Muscle of leg (tissue), 11 donors: ENCODE results near the gene TMEM38A. TPM values are rescaled to one million over a fixed set of nuclear protein-coding genes. Genes with fewer than 3 reads are reported as not detected.
"Not testable (repeated sequence)": the region's sequence is repeated elsewhere in the genome, so short reads cannot be mapped to it uniquely, and the experiment has no call there.

Experiments used
- DNase-seq: peaks from one replicate; pipeline ENCODE4 v3.0.0; 2013
- H3K27ac ChIP-seq: one replicate; pipeline ENCODE4 v1.5.1; 2013; ENCODE audit warnings: mild to moderate bottlenecking, low read length, control low read depth
- H3K27me3 ChIP-seq: one replicate; pipeline ENCODE4 v1.6.1; 2013; ENCODE audit warnings: low read length; ENCODE audit not compliant: control insufficient read depth, insufficient read depth
- H3K36me3 ChIP-seq: one replicate; pipeline ENCODE4 v1.6.1; 2013; ENCODE audit warnings: low read length; ENCODE audit not compliant: control insufficient read depth, insufficient read depth
- H3K4me1 ChIP-seq: one replicate; pipeline ENCODE4 v1.6.1; 2013; ENCODE audit warnings: low read length; ENCODE audit not compliant: control insufficient read depth, insufficient read depth
- H3K4me3 ChIP-seq: one replicate; pipeline ENCODE4 v1.5.1; 2013; ENCODE audit warnings: low read length, control low read depth
- H3K9me3 ChIP-seq: replicated peaks from 2 replicates; pipeline ENCODE4 v1.6.1; 2013; ENCODE audit warnings: low read depth, low read length; ENCODE audit not compliant: control insufficient read depth
- WGBS: methylation state at CpG from one replicate; pipeline ENCODE4 v1.1.5; 2013; ENCODE audit warnings: missing lambda C conversion rate; ENCODE audit not compliant: insufficient coverage; 5-methylcytosine and 5-hydroxymethylcytosine counted together
- polyA plus RNA-seq, 8 donors: library from polyadenylated mRNA; unstranded; fragments of 120-200 nt; gene quantifications; one replicate each; pipeline versions ENCODE4 v1.2.1 to v1.2.3, GENCODE V29; 2013; ENCODE audit warnings: inconsistent platforms in 1 of 8, low replicate concordance in 1 of 8; ENCODE audit not compliant: insufficient read length in 8 of 8, insufficient read depth in 1 of 8
- total RNA-seq: library from RNA; stranded (reverse); fragments of 120-200 nt; gene quantifications from one replicate; pipeline ENCODE4 v1.2.4, GENCODE V29; 2013

TMEM38A gene
- total and polyA plus RNA-seq, 9 donors: 78.3 to 175 (median 118) TPM

DNA sequence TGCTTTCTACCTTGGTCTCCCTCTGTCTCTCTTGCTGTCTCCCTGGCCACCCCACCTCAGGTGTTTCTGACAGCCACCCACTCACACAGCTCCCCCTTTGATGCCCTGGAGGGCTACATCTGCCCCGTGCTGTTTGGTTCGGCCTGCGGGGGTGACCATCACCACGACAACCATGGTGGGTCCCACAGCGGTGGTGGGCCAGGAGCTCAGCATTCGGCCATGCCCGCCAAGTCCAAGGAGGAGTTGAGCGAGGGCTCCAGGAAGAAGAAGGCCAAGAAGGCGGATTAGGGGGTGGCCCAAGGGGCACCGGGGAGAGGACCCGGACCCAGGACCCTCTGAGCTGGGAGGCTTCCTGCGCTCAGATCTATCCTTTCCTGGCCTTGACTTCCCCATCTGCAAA lies 27.1 kb downstream of the TMEM38A start:
- Histone ChIP-seq H3K27ac (no peak overlapping the region), H3K27me3 (no peaks in the 10 kb centered on the region), H3K36me3 (no peaks in the 10 kb centered on the region), H3K4me3 (no peak overlapping the region), H3K4me1 (peaks cover 6% of the 10 kb centered on the region), H3K9me3 (no peaks in the 10 kb centered on the region)
- no peak for DNase-seq
- 86% methylated on average over 7 of the region's 12 CpGs for WGBS

DNA sequence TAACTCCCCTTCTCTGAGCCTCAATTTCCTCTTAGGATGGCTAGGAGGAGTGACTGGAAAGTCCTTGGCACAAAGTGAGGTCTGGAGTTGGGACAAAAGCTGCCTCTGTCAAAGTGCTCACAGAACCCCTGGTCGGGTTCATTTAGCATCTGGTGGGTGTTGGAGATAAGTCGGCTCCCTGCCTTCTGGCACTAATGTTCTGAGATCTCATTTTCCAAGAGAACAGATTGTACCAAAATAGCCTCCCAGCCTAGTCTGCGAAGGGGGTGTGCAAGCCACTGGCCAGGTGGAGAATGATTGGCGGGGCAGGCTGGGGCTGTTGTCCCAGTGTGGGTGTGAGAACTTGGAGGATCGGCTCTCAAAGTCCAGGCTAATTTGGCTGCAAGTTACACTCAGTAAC lies 38.0 kb downstream of the TMEM38A start:
- Histone ChIP-seq H3K27ac (peak overlapping the region; percentile 59), H3K4me3 (no peak overlapping the region), H3K9me3 (peaks cover 3% of the 10 kb centered on the region), H3K36me3 (no peaks in the 10 kb centered on the region), H3K4me1 (peaks cover 9% of the 10 kb centered on the region), H3K27me3 (no peaks in the 10 kb centered on the region)
- 60% methylated on average over 2 of the region's 5 CpGs for WGBS
- peak; percentile 63 for DNase-seq

DNA sequence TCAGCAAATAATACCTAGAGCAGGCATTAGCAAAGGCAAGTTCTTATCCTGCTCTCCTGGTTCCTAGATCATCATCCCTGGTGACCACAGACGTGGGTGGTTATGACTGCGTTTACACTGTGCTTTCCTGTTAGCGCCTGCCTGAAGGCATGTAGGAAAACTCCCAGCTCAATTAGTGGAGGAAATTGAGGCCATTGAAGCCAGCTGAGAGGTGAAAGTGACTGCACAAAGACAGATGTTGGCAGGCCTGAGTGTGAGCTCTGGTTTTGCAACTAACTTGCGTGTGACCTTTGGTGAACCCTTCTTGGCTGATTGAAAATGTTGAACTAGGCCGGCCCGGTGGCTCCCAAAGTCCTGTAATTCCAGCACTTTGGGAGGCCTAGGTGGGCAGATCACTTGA lies 41.2 kb downstream of the TMEM38A start:
- Histone ChIP-seq H3K4me1 (peaks cover 9% of the 10 kb centered on the region), H3K36me3 (no peaks in the 10 kb centered on the region), H3K4me3 (no peak overlapping the region), H3K27ac (no peak overlapping the region), H3K27me3 (no peaks in the 10 kb centered on the region), H3K9me3 (no peaks in the 10 kb centered on the region)
- 32% methylated on average over 6 of the region's 6 CpGs for WGBS
- peak; percentile 70 for DNase-seq

DNA sequence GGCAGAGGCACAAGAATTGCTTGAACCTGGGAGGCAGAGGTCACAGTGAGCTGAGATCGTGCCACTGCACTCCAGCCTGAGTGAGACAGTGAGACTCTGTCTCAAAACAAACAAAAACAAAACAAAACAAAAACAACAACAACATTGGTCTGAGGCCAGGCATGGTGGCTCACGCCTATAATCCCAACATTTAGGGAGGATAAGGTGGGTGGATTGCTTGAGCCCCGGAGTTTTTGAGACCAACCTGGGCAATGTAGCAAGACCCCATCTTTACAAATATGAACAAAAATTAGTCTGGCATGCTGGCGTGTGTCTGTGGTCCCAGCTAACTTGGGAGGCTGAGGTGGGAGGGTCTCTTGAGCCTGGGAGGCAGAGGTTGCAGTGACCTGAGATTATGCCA lies 42.7 kb downstream of the TMEM38A start:
- peaks cover 8% of the 10 kb centered on the region for H3K4me1 ChIP-seq
- no peaks in the 10 kb centered on the region for H3K9me3 ChIP-seq
- DNase-seq: no peak
- H3K27ac ChIP-seq: no peak overlapping the region
- H3K27me3 ChIP-seq: no peaks in the 10 kb centered on the region
- H3K36me3 ChIP-seq: no peaks in the 10 kb centered on the region
- no peak overlapping the region for H3K4me3 ChIP-seq
- WGBS: 100% methylated on average over 1 of the region's 4 CpGs

DNA sequence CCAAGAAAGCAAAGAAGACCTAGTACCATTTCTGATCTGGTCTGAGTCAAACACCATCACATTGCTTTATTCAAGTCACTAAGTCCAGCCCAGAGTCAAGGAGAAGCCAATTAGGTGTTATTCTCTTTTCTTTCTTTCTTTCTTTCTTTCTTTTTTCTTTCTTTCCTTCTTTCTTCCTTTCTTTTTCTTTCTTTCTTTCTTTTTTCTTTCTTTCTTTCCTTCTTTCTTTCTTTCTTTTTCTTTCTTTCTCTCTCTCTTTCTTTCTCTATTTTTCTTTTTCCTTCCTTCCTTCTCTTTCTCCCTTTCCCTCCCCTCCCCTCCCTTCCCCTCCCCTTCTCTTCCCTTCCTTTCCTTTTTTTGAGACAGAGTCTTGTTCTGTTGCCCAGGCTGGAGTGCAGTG lies 49.9 kb downstream of the TMEM38A start:
- not testable (repeated sequence) for H3K27ac ChIP-seq, H3K36me3 ChIP-seq, H3K4me3 ChIP-seq, H3K27me3 ChIP-seq, H3K4me1 ChIP-seq, DNase-seq, H3K9me3 ChIP-seq

- not testable (repeated sequence) for H3K9me3 ChIP-seq, H3K4me1 ChIP-seq, H3K27ac ChIP-seq, H3K4me3 ChIP-seq, DNase-seq, H3K27me3 ChIP-seq, H3K36me3 ChIP-seq
- 80% methylated on average over 5 of the region's 9 CpGs for WGBS
Observed at GRCh38 chr19:16712295-16712694, 51.4 kb downstream of the TMEM38A start.

DNA sequence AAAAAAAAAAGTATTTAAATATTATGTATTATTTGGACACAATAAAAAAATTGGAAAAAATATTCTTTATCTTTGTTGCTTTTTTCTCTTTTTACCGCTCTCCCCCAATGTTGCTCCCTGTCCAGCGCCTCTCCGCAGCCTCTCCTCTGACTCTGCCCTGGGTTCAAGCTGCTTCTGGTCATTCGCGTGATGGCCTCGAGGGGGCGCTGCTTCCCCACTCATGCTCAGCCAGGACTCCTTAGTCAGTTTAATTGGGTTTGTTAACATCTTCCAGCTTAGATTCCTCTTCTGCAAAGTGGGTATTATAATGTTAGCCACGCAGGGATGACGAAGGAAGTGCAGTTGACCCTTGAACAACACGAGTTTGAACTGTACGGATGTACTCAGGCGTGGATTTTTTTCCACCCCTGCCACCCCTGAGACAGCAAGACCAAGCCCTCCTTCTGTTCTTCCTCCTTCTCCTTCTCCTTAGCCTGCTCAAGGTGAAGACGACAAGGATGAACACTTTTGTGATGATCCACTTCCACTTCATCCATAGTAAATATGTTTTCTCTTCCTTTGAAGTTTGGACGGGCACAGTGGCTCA lies 53.9 kb downstream of the TMEM38A start:
- no peaks in the 10 kb centered on the region for H3K27me3 ChIP-seq
- no peak for DNase-seq
- WGBS: 39% methylated on average over 4 of the region's 14 CpGs
- no peaks in the 10 kb centered on the region for H3K36me3 ChIP-seq
- peaks cover under 1% of the 10 kb centered on the region for H3K4me1 ChIP-seq
- H3K9me3 ChIP-seq: no peaks in the 10 kb centered on the region
- no peak overlapping the region for H3K4me3 ChIP-seq
- H3K27ac ChIP-seq: no peak overlapping the region

- H3K4me1 ChIP-seq: peaks cover 2% of the 10 kb centered on the region
- no peaks in the 10 kb centered on the region for H3K36me3 ChIP-seq
- no peaks in the 10 kb centered on the region for H3K27me3 ChIP-seq
- DNase-seq: no peak
- no peaks in the 10 kb centered on the region for H3K9me3 ChIP-seq
- no peak overlapping the region for H3K4me3 ChIP-seq
- no peak overlapping the region for H3K27ac ChIP-seq
- WGBS: 54% methylated on average over 2 of the region's 3 CpGs
Observed at GRCh38 chr19:16715611-16716010, 54.7 kb downstream of the TMEM38A start.

DNA sequence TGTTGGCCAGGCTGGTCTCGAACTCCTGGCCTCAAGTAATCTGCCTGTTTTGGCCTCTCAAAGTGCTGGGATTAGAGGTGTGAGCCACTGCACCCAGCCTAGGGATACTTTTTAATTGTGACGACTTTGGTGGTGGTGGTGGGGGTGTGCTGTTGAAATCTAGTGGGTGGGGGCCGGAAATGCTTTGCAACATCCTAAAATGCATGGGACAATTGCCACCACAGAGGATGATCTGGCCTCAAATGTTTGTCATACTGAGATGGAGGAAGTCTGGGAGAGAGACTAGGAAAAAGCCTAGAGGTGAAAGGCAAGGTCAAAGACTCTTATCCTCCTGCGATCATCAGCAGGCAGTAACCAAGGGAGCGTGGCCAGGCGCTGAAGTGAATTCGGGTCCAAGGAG lies 60.1 kb downstream of the TMEM38A start:
- H3K4me3 ChIP-seq: no peak overlapping the region
- H3K4me1 ChIP-seq: peaks cover 2% of the 10 kb centered on the region
- 80% methylated on average over 7 of the region's 7 CpGs for WGBS
- no peak for DNase-seq
- no peak overlapping the region for H3K27ac ChIP-seq
- H3K36me3 ChIP-seq: no peaks in the 10 kb centered on the region
- H3K27me3 ChIP-seq: no peaks in the 10 kb centered on the region
- H3K9me3 ChIP-seq: no peaks in the 10 kb centered on the region

- no peaks in the 10 kb centered on the region for H3K36me3 ChIP-seq
- no peak overlapping the region for H3K4me3 ChIP-seq
- WGBS: 67% methylated on average over 2 of the region's 3 CpGs
- no peaks in the 10 kb centered on the region for H3K9me3 ChIP-seq
- DNase-seq: no peak
- H3K27me3 ChIP-seq: no peaks in the 10 kb centered on the region
- H3K4me1 ChIP-seq: peaks cover 2% of the 10 kb centered on the region
- no peak overlapping the region for H3K27ac ChIP-seq
Observed at GRCh38 chr19:16722591-16722990, 61.7 kb downstream of the TMEM38A start.

DNA sequence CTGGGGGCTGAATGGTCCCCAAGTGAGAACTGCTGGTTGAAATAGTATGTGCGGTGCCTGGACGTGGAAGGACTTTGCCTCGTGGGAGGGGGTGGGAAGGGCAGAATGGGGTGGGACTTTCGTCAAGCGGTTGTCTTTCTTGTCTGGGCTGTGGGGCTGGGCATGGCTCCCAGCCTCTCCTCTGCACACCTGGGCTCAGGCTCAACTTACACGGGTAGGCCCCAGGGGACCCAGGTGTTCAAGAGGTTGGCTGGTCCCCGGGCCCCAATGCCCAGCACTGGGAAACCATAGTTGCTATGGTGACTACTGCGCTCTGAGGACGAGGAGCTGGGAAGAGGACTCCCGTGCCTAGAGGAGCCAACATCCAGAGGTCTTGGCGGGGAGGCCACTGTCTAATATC lies 66.0 kb downstream of the TMEM38A start:
- H3K4me1 ChIP-seq: no peaks in the 10 kb centered on the region
- H3K36me3 ChIP-seq: no peaks in the 10 kb centered on the region
- no peak for DNase-seq
- H3K27ac ChIP-seq: no peak overlapping the region
- H3K27me3 ChIP-seq: no peaks in the 10 kb centered on the region
- H3K4me3 ChIP-seq: no peak overlapping the region
- WGBS: 68% methylated on average over 9 of the region's 11 CpGs
- no peaks in the 10 kb centered on the region for H3K9me3 ChIP-seq
